ENCODE data around the gene CARD19.
A peak's percentile ranks its signal among the peaks of the same experiment; 100 is the strongest.

Gene CARD19

DNA sequence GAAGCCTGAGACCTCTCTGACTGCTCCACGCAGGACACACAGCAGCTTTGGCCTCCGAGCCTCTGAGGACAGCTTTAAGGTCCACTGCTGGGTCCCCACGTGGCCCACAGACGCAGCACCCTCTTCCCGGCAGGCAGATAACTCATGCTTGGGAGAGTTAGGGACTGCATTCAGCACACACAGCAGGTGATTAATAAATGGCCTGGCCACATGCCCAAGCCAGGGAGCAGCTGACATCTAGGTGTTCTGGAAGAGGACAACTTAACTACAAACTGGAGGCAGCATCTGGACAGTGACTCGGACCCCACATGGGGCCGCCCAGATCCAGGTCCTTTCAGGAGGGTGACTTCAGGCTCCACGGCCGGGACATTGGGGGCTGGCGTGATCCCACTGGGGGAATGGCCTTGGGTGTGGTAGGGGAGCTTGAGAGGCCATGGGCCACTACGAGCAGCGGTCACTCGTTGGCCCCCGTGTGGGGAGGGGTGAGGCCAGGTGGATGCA, 26.8 kb downstream of the CARD19 start:
- DNase-seq: no peak

GRCh38 chr9:93123561-93124283, 27.7 kb downstream of the CARD19 start:
- no peak for DNase-seq

DNA sequence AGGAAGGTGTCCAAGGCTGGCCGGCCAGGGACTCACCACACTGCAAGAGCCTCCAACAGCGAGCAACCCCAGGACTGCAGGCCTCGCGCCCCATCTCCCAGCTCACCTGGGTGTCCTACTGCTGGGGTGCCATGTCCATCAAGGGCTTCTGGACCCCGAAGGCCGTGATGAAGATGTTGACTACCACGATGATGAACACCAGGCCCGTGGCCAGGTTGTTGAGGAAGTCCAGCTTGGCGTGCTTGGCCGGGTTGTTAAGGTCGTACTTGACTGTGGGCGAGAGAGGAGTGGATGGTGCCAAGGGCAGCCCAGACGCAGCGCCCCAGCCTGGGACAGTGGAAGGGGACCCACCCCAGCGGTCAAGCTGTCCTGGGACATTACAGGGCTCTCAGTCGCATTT, 28.8 kb downstream of the CARD19 start:
- no peak for DNase-seq

DNA sequence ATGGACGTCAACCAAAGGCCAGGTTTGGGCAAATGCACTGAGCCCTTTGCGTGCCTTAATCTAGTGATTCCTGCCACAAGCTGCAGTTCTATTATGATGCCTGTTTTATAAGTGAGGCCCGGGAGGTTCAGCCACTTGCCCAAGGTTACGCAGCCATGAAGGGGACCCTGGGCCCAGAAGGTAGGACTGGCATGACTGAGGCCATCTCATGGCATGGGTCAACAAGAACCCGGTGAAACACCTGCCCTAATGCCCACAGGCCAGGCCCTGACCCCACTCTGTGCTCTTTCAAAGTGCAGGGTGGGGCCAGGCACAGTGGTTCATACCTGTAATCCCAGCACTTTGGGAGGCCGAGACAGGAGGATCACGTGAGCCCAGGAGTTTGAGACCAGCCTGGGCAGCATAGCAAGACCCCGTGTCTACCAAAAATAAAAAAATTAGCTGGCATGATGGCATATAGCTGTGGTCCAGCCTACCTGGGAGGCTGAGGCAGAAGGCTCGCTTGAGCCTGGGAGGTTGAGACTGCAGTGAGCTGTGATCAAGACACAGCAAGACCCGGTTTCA, 29.4 kb downstream of the CARD19 start:
- no peak for DNase-seq

DNA sequence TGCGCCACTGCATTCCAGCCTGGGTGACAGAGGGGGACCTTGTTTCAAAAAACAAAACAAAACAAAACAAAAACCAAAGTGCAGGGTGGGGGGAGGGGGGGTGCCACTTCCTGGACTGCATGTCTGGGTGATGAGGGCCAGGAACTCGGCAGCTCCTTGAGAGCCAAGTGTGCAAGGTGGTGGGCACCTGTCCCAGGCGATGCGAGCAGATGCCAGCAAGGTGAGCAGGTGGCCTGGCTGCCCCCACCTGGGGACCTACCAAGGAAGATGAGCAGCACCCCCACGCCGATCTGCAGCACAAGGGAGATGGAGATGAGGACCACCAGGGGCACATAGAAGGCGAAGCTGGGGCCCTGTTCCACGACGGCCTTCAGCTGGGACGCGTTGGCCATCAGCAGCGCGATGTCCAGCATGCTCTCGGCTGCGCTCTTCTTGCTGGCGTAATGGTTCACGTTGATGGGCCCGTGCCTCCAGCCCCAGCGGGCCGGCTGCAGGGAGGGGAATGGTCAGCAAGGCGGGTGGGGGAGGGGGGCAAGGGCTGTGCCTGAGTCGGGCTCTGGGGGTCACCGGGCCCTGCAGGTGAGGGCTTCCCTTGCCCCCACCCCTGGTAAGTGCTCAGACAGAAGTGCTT, 30.2 kb downstream of the CARD19 start:
- no peak for DNase-seq

DNA sequence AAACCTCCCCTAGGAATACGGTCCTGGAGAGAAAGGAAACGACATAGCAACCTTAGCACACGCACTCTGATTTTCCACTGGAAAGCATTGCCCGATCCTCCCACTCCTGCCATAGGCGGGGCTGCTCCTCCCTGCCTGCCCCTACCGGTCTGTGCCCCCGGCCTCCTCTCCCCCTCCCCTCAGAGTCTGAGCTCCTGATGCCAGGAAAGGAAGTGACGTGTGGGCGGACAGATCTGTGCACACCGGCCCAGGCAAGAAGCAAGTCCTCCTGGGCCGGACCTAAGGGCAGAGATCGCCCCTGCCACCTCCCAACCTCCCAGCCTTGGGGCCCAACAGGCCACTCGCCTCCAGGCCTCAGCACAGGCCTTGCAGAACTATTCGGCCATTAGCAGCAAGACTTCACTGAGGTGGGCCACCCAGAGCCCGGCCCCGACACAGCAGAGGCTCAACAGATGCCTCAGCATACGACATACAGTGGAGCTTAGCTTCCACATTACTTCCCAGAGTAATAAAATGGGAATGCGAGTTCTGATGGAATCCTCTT, 30.9 kb downstream of the CARD19 start:
- DNase-seq: no peak

GRCh38 chr9:93127395-93127911, 31.4 kb downstream of the CARD19 start:
- peak; percentile 46 for DNase-seq

GRCh38 chr9:93128011-93128714, 32.1 kb downstream of the CARD19 start:
- DNase-seq: no peak

GRCh38 chr9:93128715-93129224, 32.8 kb downstream of the CARD19 start:
- no peak for DNase-seq

DNA sequence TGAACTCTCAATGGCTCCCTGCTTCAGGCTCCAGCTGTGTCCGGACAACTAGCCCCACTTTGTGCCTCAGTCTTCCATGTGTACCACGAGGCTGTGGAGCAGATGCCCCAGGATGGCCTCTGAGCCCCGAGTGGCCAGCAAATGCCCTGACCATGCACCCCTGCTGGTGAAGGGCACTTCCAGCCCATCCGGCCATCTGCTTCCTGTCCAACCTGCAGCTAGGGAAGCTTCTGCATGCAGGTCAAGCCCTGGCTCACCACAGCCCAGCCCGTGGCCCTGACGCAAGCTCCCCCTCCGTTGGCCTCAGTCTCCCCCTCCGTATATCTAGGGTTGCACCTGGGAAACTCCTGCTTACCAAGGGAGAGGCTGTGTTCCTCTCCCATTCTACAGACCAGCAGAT, 33.3 kb downstream of the CARD19 start:
- no peak for DNase-seq

GRCh38 chr9:93129691-93130500, 33.9 kb downstream of the CARD19 start:
- no peak for DNase-seq

DNA sequence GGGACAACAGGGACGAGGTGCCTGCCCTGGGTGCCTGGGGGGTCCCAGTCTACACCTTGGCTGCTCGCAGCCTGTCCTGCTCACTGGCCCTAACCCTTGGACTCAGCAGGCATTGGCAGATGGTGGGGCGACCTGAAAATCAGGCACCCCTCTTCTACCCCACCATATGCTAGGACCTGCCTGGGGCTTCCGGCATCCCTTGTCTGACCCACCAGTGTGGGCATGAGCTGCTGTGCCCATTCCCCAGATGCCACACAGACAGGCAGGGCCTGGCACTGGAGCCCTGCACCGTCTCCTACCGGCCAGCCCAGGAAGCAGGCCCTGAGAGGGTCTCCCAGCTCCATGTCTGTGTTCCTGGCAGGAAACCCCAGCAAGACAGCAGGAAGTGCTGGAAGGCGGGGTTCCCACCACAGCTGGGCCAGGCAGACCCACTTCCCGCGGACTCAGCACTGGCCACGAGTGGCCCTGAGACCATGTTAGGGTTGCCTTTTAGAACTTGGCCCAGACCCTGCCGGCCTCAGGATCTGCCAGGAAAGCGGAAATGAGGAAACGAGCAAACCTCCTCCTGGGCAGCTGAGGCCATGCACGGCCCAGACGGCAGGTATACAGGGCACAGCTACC, 35.0 kb downstream of the CARD19 start:
- no peak for DNase-seq

DNA sequence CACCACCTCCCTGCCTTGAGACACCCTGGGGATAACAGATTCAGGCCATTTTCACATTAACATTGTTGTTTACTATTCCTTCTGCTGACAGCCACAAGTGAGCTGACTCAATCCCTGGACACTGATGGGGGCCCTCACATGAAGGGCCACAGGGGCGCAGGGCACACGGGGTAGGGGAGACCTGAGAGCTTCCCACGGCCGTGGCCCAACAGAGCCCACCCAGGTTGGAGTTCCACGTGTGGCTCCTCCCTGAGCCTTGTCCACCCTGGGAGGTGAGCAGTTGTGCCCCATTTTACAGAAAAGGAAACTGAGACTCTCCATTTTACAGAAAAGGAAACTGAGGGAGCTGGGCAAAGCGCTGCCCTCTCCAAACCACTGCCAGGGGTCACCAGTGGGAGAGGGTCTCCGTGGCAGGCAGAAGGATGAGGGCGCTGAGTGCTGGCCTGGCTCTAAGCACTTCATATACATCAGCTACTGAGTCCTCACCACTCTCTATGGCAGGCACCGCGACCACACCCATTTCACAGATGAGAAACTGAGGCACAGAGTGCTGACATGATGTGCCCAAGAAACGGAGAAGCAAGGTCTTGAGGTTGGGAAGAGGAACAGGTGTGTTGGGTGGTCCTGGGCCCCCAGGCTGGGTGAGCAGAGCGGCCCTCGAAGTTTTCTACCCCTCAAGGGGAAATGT, 35.7 kb downstream of the CARD19 start:
- no peak for DNase-seq

DNA sequence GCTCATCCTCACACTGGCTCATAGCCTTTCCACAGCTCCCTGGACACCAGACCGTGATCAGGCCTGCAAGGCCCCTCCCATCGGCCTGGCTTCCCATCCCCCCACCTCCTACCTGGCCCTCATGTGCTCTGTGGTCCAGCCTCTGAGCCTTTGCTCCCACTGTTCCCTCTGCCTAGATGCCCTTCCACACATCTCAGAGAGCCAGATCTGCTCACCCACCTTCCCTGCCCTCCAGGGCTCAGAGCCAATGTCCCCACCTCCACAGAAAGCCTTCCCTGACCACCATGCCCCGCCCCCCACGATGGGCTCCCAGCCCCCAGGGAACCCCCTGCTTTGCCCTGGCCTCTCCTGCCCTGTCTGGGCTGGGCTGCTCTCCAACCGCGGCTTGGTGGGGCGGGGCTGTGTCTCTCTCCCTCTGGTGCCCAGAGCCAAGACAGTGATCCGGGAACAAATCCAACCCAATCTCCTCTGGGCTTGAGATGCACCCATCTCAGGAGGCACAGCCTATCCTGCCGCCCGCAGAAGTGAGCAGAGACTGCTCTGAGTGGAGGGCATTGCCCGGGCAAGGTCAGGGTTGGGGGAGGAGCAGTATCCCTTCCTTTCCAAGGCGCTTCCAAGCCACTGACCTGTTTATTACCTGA, 36.4 kb downstream of the CARD19 start:
- no peak for DNase-seq

DNA sequence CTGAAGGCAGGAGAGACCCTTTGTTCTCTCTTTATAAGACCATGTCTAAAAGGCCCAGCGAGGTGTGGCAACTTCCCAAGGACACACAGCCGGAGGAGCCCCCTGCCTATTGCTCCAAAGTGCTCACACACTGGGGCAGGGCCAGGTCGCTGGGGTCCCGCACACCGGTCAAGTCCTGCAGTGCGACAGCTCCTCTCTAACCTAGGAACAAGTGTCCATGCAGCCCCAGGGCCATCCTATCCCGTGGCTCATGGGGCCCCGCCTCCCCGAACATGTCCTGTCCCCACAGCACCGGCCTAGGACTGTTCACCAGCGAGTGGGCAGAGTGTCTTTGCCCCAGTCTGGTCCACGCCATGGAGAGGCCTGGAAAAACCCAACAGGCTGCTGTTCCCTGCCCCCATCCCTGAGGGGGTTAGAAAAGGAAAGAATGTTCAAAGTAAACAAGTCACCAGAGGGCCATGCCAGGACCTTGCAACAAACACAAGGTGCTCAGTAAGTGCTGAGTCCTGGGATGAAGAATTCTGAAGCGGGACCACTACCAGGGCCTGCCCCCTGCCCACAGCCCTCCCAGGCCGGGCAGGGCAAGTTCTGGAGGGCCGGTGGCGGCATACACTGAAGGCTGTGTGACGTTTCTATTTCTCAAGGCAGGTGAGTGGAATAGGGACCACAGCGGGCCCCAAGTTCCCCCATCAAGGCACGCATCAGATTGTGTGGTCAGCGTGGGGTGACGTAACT, 37.1 kb downstream of the CARD19 start:
- no peak for DNase-seq

DNA sequence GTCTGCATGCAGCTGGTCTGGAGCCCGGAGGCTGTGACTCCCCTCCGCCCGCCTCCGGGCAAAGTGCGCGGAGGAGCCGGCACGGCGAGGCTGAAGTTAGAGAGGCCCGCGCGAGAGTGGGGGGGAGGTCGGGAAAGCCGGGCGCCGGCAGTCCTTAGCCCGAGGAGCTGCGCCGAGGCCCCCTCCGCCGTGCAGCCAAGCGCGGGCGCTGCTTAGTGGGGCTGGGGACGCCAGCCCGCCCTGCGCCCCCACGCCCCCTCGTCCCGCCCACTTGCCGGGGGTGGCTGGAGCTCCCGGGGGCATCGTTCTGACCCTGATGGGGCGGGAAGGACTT, 37.6 kb downstream of the CARD19 start:
- peak; percentile 80 for DNase-seq

DNA sequence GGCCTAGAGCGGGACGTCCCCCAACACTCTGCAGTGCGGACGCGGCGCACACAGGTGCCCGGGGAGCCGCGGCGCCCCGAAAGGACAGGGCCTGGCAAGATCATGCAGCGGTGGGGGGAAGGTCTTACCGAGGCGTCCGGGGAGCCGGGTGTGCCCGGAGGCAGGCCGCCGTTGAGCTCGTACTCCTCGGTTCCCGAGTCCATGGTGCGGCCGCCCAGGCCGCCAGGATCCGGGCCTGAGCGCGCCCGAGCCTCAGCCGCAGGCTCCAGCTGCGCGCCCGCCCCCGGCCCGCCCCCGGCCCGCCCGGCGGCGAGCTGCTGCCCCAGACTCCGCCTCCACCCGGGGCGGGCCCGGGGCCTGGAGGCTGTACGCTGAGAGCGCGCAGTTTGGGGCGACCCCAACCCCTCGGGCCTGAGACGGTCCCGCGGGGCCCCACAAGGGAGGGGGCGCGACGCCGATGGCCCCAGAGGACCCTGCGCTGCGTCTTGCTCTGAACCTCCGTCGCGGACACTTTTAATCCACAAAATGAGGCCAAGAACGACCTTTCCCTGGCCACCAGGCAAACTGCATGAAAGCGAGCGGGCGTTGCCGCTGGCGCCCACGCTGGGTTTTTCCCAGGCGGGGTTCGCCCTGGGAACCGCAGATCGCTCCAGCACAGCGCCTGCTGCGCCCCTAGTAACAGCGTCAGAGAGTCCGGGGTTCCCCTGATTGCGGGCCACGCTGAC, 38.2 kb downstream of the CARD19 start, which contains the start of gene NINJ1:
Gene NINJ1 (minus strand): TSS at position 237 of the 725 bp plus-strand sequence. CDS start 34 bp downstream, at position 203.
- DNase-seq: peak; percentile 77

GRCh38 chr9:93134740-93135444, 38.9 kb downstream of the CARD19 start:
- no peak for DNase-seq
